Measurements from ENCODE around the gene NKD1.

The NKD1 gene

GRCh38 chr16:50632927-50633800 lies 85.0 kb downstream of the NKD1 start:
- DNase-seq, result no peak

- DNase-seq, result no peak
Observed at GRCh38 chr16:50634090-50634489, 85.9 kb downstream of the NKD1 start.

DNA sequence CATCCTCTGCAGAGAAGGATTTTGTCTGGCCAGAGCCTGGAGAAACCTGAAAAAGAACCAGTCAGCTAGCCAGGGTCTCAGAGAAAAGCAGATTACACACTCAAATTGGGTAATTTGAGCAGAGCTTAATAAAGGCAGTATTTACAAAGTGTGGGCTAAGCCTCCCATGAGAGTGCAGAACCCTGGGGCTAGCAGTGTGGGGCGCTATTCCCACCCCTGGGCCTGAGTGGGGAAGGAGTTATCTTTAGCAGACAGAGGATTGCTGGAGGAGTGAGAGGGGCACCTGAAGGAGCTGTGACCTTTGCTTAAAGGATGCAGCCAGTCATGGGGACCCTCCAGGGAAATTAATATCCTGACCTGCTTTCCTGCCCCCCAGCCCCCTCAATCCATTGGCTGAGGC lies 86.8 kb downstream of the NKD1 start:
- DNase-seq, result no peak

- DNase-seq, result no peak
Observed at GRCh38 chr16:50635505-50636392, 87.6 kb downstream of the NKD1 start.

DNA sequence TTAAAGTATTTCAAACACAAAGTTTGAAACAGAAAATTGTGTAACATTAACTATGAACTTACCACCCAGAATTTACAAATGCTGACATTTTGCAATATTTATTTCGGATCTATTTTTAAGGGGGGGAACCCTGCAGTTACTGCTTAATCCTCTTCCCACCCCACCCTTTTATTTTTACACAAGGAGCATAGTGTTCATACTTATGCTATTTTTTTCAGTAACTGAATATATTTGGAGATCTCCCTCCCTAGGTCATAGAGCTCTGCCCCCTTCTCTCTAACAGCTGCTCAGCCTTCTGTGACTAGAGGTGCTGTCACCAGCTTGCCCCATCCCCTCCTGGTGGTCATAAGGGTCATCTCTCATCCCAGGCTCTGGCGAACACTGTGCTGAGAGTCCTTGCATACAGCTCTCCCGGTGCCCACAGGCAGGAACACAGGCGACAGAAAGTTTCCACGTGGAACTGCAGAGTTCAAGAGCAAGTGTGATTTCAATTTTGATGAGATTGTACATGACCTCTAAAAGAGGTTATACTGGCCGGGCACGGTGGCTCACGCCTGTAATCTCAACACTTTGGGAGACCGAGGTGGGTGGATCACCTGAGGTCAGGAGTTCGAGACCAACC lies 88.7 kb downstream of the NKD1 start:
- no peak for DNase-seq

GRCh38 chr16:50637716-50638602 lies 89.8 kb downstream of the NKD1 start:
- no peak for DNase-seq

GRCh38 chr16:50638816-50639670 lies 90.8 kb downstream of the NKD1 start:
- DNase-seq, result no peak

DNA sequence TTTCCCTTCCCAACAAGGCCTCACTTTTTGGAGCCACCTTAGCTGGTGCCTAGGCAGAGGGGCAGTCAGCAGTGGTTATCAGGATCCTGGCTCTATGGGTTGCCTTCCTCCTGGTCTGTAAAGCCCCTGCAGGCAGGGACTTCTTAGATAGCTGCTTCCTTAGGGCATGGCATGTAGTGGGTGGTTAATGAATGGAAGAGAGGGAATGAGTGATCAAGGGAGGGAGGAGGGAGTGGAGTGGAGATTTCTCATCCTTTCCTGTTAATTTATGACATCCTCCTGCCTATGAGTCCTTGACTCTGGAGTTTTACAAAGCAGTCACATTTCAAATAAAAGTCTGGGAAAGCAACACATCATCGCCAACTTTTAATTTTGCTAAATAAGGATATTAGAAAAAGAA lies 92.2 kb downstream of the NKD1 start:
- no peak for DNase-seq

DNA sequence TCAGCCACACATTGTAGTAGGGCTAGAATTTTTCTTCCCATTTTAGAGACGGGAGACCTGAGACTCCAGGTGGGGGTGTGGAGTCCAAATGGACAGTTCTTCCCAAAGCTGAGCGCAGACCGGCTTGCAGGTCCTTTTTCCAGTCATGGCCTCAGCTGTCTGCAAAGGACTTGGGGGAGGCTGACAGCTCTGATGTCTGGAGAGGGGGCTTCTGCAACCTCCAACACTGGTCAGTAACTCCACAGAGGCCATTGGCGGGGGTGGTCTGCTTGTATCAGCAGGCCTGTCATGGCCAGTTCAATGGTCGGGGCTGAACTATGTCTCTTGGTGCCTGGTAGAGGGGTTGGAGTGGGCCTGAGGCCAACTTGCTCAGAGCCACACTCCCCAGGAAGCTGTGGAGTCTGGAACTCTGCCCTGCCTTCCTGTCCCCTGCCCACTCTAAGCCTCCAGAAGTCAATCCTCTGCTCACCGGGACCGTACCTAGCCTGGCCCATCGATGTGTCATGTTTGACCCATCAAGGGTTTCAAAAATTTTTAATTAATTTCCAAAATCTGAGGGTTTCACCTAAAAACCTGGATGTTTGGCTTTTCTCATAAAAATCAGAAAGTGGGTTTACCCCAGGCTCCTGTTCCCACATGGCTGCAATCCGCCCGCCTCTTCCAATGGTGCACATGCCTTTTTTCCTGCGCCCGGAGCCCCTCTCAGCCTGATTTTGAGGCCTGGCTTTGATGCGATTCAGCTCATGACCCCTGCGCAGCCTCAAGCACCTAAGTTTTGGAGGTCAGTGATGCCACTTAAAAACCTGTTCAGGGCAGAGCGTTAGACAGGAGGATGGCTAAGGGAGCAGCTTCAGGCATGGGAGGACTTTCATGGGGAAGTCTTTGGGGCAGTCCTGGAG lies 93.0 kb downstream of the NKD1 start:
- no peak for DNase-seq

DNA sequence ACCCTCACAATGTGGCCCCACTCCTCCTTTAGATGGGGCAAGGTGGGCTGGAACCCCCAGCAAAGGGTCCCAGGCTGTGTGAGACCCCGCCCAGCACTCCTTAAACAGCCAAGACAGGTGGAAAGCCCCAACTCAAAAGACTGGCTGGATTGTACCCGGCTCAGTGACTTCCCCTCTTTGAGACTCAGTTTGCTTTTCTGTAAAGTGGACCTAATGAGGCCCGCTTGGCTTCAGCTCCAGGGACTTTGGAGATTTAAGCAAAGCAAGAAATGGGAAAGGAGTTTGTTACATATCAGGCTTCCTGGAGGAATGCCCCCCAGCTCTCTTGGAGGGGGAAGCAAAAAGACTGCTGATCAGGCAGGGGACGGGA lies 93.6 kb downstream of the NKD1 start:
- DNase-seq, result no peak

GRCh38 chr16:50642349-50642748 lies 94.2 kb downstream of the NKD1 start:
- DNase-seq, result no peak

GRCh38 chr16:50643192-50643591 lies 95.0 kb downstream of the NKD1 start:
- no peak for DNase-seq

DNA sequence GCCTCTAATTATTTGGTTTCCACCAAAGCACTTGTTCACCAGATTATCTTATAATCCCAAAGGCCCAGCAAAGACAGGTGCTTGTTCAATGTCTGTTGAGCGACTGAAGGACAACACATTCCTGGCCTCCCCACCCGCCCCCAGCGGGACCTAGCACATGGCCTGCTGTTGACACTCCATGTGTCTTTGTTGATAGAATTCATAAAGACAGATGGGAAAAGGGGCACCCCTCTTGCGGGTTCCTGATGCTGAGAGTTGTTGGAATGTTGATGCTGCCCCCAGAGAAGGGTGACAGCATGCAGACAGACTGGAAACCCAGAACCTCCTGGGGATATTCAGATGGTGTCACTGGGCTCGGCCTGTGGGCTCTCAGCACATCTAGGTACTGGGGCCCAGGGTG lies 96.0 kb downstream of the NKD1 start:
- no peak for DNase-seq

GRCh38 chr16:50644729-50645128 lies 96.5 kb downstream of the NKD1 start:
- DNase-seq, result peak; percentile 51

DNA sequence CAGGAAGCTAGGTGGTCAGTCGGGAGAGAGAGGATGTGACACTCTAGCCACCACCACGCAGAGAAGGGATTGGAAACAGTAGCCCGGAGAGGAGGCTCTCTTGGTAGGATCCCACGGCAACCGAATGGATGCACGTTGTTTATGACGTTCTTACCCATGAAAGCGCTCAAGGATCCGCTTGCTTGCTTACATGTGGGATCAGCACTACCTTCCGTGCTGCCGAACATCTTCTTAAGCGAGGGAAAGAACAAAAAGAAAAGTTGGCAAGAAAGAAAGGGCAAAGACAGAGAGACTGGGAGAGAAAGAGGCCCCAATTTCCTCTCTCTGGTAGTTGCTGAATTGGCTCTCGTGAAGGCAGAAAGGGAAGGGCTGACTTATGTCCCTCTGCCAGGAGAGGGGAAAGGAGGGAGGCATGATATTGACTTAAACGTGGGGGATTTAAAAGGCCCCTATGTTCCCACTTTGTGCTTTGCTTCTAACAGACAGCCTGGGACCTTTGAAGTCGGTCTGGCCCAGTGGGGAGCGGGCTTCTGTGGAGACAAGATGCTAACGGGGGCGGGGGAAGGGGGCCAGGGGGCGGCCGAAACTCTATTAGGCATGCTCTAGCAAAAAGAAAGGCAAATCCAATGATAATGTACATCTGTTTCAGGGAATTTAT lies 97.5 kb downstream of the NKD1 start:
- no peak for DNase-seq

- DNase-seq, result no peak
Observed at GRCh38 chr16:50646345-50646744, 98.1 kb downstream of the NKD1 start.

DNA sequence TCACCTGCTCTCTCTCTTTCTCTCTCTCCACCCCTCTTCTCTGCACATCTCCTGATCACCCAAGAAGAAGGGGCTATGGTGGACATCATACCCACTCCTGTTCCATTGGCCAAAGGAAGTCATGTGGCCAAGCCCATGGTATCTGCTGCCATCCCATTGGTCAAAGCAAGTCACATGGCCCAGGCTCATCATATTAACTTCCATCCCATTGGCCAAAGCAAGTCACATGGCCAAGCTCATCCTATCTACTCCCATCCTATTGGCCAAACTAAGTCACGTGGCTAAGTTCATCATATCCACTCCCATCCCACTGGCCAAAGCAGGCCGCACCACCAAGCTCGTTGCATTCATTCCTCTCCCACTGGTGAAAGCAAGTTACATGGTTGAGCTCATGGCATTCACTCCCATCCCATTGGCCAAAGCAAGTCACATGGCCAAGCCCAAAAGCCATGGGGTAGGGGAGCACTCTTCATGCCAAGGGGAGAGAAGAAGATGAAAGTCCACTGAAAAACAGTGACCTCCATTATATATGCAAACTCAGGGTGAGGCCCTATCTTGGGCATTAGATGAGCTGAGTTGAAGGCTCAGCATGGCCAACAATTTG lies 103.7 kb downstream of the NKD1 start:
- DNase-seq, result no peak

DNA sequence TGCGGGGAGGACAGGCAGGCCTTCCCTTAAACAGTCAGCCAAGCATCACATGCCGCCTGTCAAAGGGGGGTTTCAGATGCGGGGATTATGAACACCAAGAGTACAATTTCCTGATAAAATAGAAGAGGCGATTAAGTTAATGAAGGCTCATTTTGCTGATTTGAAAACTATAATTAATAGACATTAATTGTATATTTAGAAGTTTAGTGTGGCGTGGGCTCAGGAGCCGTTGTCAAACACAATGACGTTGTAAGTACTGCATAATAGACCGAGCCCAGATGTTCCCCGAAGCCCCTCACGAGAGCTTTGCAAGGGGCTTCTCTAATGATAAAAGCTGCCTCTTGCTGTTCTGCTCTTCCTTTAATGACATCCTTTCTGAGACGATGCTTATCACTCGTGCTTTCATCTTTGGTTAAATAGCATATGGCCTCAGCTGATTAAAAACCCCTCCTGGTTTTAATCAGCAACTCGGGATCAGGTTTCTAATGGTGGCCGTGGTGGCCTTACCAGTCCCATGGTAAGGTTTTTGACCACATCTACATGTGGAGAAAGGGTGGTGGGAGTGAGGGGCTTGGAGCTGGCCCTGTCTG lies 104.7 kb downstream of the NKD1 start:
- no peak for DNase-seq
